Measurements from ENCODE around the gene BRF1. TPM values are rescaled to one million over a fixed set of nuclear protein-coding genes. Genes with fewer than 3 reads are reported as not detected.

BRF1 gene
- total and polyA plus RNA-seq, 2 of the 8 experiments (the other 6 are each of a cell fraction or from before 2014, with no cell fraction given) = 7.7 to 18.3 TPM

DNA sequence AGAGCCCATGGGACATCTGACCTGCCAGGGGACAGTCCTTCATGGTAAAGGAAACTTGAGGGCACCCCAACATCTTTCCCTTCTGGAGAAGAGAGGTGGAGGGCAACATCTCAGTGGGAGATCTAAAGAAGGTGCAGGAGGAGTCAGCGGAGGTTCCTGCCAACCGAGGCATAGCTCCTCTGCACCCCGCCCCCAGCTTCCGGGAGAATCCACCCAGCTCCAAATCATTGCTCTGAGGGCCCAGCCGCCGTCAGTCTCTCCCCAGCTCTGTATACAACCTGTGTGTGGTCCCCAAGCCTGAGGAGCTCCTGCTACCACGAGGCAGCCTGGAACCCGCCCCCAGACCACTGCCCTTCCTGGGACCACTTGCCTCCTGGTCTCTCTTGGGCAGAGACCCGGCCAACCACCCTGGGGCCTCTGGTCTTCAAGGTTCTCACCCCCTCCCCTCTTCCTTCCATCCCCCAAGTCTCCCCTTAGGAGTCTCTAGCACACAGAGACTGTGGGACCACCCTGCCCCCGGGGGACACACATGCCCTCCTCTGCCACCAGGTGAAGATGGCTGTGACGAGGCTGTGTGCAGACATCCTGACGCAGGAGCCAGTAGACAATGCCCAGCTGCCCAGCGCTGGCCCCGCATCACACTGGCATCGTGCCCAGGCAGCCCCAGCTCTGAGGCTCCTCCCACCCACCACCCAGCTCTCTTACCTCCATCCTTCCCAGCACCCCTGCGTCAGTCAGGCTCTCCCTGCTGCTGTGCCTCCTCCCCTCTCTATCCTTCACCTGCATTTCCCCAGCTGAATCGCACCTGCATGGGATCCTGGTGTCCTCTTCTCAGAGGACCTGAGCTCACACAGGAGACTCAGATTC, 106.7 kb downstream of the BRF1 start (continued):
- TF ChIP-seq ZNF274 (IDR thresholded peaks at IDR 0.05; ENCODE audit: borderline replicate concordance, extremely low read depth, low read length) = no peak
- TF ChIP-seq POLR2A (IDR thresholded peaks at IDR 0.05; ENCODE audit: control extremely low read depth in 1 of 2, low read depth in 2 of 2, low read length in 2 of 2) = no peak
- TF ChIP-seq CBX8 (IDR thresholded peaks at IDR 0.05; ENCODE audit: borderline replicate concordance, low read depth, low read length) = no peak
- TF ChIP-seq TCF12 (IDR thresholded peaks at IDR 0.05; ENCODE audit: low read depth, low read length) = no peak
- no peak for TF ChIP-seq SIRT6 (IDR thresholded peaks at IDR 0.05; ENCODE audit: low read length)
- TF ChIP-seq BRCA1 (IDR thresholded peaks at IDR 0.05; ENCODE audit: low read depth, low read length) = no peak
- TF ChIP-seq, protein P1, sequence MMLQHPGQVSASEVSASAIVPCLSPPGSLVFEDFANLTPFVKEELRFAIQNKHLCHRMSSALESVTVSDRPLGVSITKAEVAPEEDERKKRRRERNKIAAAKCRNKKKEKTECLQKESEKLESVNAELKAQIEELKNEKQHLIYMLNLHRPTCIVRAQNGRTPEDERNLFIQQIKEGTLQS (IDR thresholded peaks at IDR 0.05; ENCODE audit: insufficient read depth, low read depth, low read length) = no peak
- TF ChIP-seq, protein P2, sequence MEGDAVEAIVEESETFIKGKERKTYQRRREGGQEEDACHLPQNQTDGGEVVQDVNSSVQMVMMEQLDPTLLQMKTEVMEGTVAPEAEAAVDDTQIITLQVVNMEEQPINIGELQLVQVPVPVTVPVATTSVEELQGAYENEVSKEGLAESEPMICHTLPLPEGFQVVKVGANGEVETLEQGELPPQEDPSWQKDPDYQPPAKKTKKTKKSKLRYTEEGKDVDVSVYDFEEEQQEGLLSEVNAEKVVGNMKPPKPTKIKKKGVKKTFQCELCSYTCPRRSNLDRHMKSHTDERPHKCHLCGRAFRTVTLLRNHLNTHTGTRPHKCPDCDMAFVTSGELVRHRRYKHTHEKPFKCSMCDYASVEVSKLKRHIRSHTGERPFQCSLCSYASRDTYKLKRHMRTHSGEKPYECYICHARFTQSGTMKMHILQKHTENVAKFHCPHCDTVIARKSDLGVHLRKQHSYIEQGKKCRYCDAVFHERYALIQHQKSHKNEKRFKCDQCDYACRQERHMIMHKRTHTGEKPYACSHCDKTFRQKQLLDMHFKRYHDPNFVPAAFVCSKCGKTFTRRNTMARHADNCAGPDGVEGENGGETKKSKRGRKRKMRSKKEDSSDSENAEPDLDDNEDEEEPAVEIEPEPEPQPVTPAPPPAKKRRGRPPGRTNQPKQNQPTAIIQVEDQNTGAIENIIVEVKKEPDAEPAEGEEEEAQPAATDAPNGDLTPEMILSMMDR (IDR thresholded peaks at IDR 0.05; ENCODE audit: control extremely low read depth in 1 of 3, insufficient read depth in 1 of 3, low read depth in 1 of 3, low read length in 3 of 3) = no peak
